ENCODE results near the gene ZFYVE19.
A peak's percentile ranks its signal among the peaks of the same experiment; 100 is the strongest.

Gene ZFYVE19

DNA sequence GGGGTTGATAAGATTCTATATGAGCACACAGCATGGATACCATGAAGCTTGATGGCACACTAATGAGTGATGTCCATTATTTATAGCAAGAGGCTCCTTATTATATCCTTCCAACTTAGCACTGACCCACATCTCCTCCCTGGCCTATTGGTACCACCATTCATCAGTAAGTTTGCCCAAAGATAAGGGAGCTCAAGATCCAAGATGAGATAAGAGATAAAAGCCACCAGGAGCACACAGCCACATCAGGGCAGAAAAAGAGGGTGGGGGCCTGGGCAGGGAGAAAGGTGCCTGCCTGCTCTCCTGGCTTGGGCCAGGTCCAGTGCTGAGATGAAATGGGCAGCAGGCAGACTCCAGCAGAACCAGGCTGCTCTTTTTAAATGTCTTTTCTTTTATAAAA is 26.0 kb downstream of the ZFYVE19 start:
- H3K27ac ChIP-seq, result no peak overlapping the region
- TF ChIP-seq, protein P1, sequence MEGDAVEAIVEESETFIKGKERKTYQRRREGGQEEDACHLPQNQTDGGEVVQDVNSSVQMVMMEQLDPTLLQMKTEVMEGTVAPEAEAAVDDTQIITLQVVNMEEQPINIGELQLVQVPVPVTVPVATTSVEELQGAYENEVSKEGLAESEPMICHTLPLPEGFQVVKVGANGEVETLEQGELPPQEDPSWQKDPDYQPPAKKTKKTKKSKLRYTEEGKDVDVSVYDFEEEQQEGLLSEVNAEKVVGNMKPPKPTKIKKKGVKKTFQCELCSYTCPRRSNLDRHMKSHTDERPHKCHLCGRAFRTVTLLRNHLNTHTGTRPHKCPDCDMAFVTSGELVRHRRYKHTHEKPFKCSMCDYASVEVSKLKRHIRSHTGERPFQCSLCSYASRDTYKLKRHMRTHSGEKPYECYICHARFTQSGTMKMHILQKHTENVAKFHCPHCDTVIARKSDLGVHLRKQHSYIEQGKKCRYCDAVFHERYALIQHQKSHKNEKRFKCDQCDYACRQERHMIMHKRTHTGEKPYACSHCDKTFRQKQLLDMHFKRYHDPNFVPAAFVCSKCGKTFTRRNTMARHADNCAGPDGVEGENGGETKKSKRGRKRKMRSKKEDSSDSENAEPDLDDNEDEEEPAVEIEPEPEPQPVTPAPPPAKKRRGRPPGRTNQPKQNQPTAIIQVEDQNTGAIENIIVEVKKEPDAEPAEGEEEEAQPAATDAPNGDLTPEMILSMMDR (conservative IDR thresholded peaks at IDR 0.05), result no peak

DNA sequence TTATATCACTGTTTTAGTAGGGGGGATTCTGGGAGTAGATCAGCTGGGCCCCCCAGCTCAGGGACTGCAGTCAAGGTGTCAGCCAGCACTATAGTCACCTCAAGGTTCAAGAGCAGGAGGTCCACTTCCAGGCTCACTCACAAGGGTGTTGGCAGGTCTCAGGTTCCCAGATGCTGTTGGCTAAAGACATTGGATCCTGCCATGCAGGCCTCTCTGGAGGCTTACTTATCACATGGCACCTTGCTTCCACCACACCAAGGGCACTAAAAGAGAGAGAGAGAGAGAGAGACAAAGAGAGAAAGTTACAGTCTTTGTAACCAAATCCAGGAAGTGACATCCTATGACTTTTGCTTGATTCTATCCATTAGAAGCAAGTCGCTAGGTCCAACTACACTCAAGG is 29.1 kb downstream of the ZFYVE19 start:
- TF ChIP-seq, protein P1 (conservative IDR thresholded peaks at IDR 0.05), result no peak
- H3K27ac ChIP-seq, result no peak overlapping the region

DNA sequence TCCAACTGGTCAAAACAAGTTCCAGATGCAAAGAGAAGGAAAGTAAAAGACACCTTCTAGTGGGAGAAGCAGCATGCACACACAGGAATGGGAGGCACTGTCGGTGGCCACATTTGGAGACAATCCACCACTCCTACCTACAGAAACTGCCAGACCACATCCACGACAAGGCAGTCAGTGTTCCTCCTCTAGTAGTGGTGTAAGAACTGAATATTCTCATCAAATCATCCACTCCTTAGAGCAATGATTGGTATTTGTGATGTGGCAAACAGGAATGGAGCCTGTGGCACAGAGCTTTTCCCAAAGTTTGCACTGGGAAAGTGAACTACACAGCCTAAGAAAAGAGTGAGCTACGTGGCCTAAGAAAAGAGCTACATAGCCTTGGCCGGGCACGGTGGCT is 31.9 kb downstream of the ZFYVE19 start:
- TF ChIP-seq, protein P1 (conservative IDR thresholded peaks at IDR 0.05), result no peak
- H3K27ac ChIP-seq, result no peak overlapping the region

DNA sequence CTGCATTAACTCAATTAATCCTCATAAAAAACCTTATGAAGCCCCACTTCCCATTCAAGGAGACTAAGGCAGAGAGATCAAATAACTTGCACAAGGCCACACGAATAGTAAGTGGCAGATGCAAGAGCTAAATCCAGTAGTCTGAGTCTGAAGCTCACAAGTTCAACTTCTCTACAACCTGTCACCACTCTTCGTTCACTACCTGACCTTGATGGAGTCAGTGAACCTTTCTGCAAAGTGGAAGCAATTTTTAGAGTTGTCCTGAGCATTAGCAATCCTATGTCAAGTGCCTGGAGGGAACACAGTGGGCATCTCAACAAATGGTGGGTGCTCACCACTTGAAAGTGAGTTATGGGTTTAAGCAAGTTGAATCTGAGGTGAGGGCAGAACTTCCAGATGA is 34.9 kb downstream of the ZFYVE19 start:
- no peak overlapping the region for H3K27ac ChIP-seq
- TF ChIP-seq, protein P1 (conservative IDR thresholded peaks at IDR 0.05), result no peak

DNA sequence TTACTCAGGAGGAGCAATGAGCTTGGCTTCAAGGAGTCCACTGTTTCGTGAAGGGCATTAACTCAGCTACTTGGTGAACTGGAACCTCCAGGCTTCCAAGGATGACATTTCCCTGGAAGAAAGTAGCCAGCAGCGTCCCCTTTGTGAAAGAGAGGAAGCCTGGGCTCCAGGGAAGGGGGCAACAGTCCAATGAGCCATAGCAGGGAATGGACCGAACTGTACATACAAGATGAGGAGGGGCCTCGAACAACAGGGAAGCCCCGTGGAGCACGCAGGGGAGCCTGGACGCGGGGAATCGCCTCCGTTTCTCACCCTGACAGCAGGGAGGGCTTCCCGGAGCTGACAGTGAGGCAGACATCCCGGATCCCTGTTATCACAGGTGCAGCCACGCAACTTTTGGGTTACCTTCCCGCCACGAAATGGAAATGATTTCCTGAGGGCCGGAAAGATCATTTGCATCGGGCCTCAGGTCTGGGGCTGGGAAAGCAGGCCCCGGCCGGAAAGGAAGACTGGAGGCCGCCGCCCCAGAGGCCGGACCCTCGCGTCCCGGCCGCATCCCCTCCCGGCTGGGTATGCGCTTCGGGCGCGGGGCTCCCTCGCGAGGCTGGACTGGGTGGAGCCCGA is 36.5 kb downstream of the ZFYVE19 start:
- TF ChIP-seq, protein P1 (conservative IDR thresholded peaks at IDR 0.05), result no peak
- peak overlapping the region; percentile 90 for H3K27ac ChIP-seq

DNA sequence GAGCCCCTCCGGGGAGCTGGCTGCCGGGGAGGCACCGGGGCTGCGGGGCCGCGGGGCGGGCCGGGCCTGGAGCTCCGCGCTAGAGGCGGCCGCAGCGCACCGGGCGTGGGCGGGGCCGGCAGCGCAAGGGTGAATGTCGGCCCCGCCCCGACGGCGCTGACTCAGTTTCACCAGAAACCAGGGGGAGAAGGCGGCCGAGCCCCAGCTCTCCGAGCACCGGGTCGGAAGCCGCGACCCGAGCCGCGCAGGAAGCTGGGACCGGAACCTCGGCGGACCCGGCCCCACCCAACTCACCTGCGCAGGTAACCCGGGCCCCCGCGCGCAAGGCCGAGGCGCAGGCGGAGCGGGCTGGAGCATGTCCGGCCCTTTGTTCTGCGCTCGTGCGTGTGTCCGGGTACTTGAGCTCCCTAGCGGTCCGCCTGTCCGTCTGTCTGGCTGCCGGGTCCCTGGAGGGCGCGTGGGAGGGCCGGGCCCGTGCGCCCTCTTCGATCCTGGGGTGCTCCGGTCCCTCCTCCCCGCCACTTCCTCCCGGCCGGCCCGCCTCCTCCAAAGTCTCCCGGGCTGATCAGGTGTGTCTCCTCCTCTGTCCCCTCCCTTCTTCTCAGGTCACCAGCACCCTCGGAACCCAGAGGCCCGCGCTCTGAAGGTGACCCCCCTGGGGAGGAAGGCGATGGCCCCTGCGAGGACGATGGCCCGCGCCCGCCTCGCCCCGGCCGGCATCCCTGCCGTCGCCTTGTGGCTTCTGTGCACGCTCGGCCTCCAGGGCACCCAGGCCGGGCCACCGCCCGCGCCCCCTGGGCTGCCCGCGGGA is 37.2 kb downstream of the ZFYVE19 start, which contains the start of gene SPINT1:
SPINT1 (plus strand) TSS at position 164 of the 811 bp plus-strand sequence; CDS start at position 671, 507 bp downstream.
- peak within 1 kb of the TSS; percentile 90 for H3K27ac ChIP-seq
- TF ChIP-seq, protein P1 (conservative IDR thresholded peaks at IDR 0.05), result no peak

DNA sequence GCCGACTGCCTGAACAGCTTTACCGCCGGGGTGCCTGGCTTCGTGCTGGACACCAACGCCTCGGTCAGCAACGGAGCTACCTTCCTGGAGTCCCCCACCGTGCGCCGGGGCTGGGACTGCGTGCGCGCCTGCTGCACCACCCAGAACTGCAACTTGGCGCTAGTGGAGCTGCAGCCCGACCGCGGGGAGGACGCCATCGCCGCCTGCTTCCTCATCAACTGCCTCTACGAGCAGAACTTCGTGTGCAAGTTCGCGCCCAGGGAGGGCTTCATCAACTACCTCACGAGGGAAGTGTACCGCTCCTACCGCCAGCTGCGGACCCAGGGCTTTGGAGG is 37.8 kb downstream of the ZFYVE19 start:
- TF ChIP-seq, protein P1 (conservative IDR thresholded peaks at IDR 0.05), result no peak
- H3K27ac ChIP-seq, result peak overlapping the region; percentile 90
